GM12864 (cell line): Measurements from ENCODE around the gene RAB35.

Experiments used
- DNase-seq: peaks from one replicate; pipeline ENCODE4 v3.0.0-alpha.2; 2011; ENCODE audit warnings: low read depth
- H3K4me3 ChIP-seq: 2 replicates; pipeline ENCODE4 v1.5.1; 2011; ENCODE audit warnings: mild to moderate bottlenecking, low read depth, low read length, control low read depth
- TF ChIP-seq, protein P1 (sequence below): IDR thresholded peaks from 2 replicates; pipeline ENCODE4 v1.5.1; 2011; ENCODE audit warnings: low read depth, mild to moderate bottlenecking, moderate library complexity, low read length, control low read depth, inconsistent platforms; ENCODE audit errors: missing control alignments

Gene RAB35

DNA sequence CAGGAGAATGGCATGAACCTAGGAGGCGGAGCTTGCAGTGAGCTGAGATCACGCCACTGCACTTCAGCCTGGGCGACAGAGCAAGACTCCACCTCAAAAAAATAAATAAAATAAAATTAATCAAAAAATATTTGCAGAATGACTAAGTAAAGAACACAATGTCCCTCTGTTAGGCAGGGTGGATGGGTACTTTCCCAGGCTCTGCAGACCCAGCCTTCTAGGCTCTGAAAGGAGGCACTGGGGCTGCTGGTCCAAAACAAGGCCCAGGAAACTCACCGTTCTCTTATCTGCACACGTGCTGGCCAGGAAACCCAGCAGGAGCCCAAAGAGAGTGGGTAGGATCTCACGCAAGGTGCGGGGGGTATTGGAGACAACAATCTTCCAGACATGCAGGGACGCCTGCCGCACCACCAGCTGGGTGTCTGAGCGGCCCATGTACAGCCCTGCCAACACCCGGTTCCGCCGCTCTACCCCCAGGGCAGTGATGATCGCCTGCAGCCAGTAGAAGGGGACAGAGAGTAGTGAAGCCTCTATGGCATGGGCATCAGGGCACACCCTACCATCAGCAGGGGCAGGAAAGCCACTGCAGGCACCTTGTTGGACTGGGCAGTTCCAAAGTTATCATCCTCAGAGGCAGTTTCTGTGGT lies 25.8 kb upstream of the RAB35 start:
- TF ChIP-seq, protein P1, sequence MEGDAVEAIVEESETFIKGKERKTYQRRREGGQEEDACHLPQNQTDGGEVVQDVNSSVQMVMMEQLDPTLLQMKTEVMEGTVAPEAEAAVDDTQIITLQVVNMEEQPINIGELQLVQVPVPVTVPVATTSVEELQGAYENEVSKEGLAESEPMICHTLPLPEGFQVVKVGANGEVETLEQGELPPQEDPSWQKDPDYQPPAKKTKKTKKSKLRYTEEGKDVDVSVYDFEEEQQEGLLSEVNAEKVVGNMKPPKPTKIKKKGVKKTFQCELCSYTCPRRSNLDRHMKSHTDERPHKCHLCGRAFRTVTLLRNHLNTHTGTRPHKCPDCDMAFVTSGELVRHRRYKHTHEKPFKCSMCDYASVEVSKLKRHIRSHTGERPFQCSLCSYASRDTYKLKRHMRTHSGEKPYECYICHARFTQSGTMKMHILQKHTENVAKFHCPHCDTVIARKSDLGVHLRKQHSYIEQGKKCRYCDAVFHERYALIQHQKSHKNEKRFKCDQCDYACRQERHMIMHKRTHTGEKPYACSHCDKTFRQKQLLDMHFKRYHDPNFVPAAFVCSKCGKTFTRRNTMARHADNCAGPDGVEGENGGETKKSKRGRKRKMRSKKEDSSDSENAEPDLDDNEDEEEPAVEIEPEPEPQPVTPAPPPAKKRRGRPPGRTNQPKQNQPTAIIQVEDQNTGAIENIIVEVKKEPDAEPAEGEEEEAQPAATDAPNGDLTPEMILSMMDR = no peak
- DNase-seq = no peak
- no peak overlapping the region for H3K4me3 ChIP-seq

DNA sequence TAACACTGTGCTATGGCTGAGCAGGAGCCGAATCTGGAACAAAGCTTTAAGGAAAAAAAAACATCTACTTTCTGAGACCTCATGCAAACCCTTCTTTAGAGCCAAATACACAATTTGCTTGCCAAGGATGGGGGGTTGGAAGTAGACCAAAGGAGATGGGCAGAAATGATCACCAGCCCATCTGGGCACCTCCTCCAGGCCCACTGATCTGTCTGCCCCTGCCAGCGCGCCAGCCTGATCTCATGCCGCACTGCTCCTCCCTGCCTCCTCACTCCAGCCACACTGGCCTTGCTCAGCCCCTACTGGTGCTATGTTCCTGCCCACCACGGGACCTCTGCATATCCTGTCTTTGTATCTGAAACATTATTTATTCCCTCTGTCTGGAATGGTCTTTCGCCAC lies 24.8 kb upstream of the RAB35 start:
- TF ChIP-seq, protein P1 = no peak
- no peak overlapping the region for H3K4me3 ChIP-seq
- no peak for DNase-seq

DNA sequence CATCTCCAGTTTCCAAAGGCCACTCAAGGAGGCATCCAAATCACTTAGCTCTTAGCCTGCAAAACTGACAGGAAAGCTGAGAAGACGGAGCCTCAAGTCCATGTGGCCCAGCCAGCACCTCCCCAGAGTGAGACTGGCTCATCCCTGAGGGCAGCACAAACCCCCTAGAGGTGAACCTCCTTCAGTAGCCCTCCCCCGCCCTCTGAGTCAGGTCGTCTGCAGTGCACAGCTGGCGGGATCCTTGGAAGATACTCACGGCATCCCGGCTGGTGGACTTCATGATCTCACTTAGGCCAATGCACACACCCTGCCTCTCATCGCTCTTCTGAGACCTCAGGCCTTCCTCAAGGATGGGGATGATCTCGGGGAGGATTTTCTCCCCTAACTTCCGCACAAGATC lies 24.1 kb upstream of the RAB35 start:
- TF ChIP-seq, protein P1 = no peak
- no peak overlapping the region for H3K4me3 ChIP-seq
- DNase-seq = no peak

DNA sequence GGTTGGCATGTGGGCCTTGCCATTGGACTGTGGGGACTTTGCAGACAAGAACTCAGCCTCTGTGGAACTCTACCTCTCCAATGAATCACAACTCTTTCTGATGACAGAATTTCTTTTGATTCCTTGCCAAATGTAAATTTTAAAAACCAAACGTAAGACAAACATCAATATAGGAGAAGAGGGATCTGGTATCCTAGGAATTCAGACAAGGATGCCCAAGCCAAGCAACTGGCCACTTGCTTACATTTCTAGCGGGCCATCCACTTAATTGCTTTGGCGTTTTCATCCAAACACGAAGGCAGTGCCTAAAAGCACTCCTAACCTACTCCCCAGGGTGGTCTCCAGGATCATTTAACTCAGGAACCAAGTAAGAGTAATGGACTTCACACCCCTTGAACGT lies 23.4 kb upstream of the RAB35 start:
- no peak for DNase-seq
- TF ChIP-seq, protein P1 = no peak
- H3K4me3 ChIP-seq = no peak overlapping the region

DNA sequence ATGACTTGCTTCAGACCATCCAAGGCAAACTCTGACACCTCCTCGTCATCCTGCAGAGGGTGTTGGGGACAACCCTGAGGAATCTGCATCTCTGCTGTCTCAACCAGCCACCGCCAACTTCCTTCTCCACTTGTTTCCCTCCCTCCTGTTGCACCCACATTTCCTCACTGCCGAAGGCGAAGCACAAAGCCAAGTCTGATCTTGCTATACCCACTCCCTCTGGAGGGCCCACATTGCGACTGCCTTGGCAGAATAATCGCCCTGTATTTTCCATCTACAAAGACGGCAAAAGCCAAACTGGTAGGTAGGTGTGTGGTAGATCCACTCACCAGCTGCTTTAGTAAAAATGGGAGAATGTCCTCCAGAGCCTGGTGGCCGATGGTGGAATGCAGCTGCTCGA lies 21.8 kb upstream of the RAB35 start:
- TF ChIP-seq, protein P1 = no peak
- DNase-seq = no peak
- no peak overlapping the region for H3K4me3 ChIP-seq

DNA sequence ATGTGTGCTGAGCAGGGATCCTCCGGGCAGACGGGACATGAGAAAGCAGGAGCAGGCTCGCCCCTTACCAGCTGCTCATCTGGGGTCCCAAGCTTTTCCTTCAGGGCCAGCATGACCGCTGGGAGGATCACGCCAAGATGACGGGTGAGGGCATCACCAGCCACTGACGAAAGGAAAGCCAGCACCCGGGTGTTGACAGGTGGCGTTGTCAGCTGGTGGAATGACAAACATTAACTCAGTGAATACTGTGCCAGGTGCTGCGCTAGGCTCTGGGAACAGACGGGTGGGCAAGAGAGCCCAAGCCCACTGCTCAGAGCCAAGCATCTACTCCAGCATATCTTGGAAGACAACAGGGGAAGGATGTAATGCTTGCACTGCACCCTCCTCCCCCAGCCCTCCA lies 21.3 kb upstream of the RAB35 start:
- TF ChIP-seq, protein P1 = no peak
- H3K4me3 ChIP-seq = no peak overlapping the region
- DNase-seq = no peak

DNA sequence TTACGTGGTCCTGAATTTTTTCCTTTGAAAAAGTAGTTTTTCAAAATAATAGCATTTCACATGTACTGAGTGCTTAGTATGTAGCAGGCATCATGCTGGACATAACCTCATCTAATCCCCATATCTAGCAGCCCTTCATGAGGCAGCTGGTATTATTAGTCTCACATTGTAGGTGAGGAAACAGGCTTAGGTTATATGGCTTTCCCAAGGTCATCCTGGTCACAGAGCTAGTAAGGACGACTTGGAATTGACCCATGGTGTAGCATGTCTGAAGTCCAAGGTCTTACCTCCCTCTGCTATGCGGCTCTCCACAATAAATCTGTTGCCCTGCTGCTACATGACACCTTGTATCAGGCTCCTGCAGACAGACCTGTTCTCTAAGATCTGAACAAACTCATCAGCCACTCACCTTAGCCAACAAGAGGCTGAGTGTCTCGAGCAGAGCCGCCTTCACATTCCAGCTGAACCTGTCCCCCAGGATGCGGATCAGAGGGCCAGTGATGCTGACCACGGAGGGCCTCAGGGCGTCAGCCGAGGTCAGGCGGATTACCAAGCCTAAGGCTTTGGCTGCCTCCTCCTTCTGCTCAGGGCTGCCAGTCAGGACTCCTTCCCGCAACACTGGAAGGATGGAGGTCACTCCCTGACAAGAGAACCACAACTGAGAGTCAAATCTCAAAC lies 19.7 kb upstream of the RAB35 start:
- H3K4me3 ChIP-seq = no peak overlapping the region
- no peak for DNase-seq
- TF ChIP-seq, protein P1 = no peak
